HEK293 (cell line): ENCODE data around the gene MYZAP.

Experiments used
- CTCF ChIP-seq: fragments of 450-650 bp; formaldehyde crosslinking; IDR thresholded peaks from 2 replicates; pipeline ENCODE4 v1.5.1; 2016; ENCODE audit warnings: missing biosample characterization, missing genetic modification characterization
- ZNF76 ChIP-seq: fragments of 450-650 bp; formaldehyde crosslinking; IDR thresholded peaks from 2 replicates; pipeline ENCODE4; 2016; ENCODE audit warnings: low read depth, missing biosample characterization, missing genetic modification characterization, borderline replicate concordance

GRCh38 chr15:57570994-57571393 is 20.7 kb upstream of the MYZAP start:
- TF ChIP-seq CTCF (tag by site-specific recombination) (no peak), ZNF76 (tag by site-specific recombination) (no peak)
